Muscle of leg (tissue), 16 donors: ENCODE data around the gene SLC6A12. TPM values are rescaled to one million over a fixed set of nuclear protein-coding genes. Genes with fewer than 3 reads are reported as not detected.
A peak's percentile ranks its signal among the peaks of the same experiment; 100 is the strongest.

Experiments
- DNase-seq: peaks from one replicate; pipeline ENCODE4 v3.0.0; 2013
- H3K27ac ChIP-seq: one replicate; pipeline ENCODE4 v1.5.1; 2013; ENCODE audit warnings: mild to moderate bottlenecking, low read length, control low read depth
- H3K27me3 ChIP-seq: one replicate; pipeline ENCODE4 v1.6.1; 2013; ENCODE audit warnings: low read length; ENCODE audit not compliant: control insufficient read depth, insufficient read depth
- H3K36me3 ChIP-seq: one replicate; pipeline ENCODE4 v1.6.1; 2013; ENCODE audit warnings: low read length; ENCODE audit not compliant: control insufficient read depth, insufficient read depth
- H3K4me1 ChIP-seq: one replicate; pipeline ENCODE4 v1.6.1; 2013; ENCODE audit warnings: low read length; ENCODE audit not compliant: control insufficient read depth, insufficient read depth
- H3K4me3 ChIP-seq: one replicate; pipeline ENCODE4 v1.5.1; 2013; ENCODE audit warnings: low read length, control low read depth
- H3K9me3 ChIP-seq: replicated peaks from 2 replicates; pipeline ENCODE4 v1.6.1; 2013; ENCODE audit warnings: low read depth, low read length; ENCODE audit not compliant: control insufficient read depth
- WGBS: methylation state at CpG from one replicate; pipeline ENCODE4 v1.1.5; 2013; ENCODE audit warnings: missing lambda C conversion rate; ENCODE audit not compliant: insufficient coverage; 5-methylcytosine and 5-hydroxymethylcytosine counted together
- long read RNA-seq, 11 donors: transcript quantifications; one replicate each; lab custom pipeline, GENCODE V29; 2026
- polyA plus RNA-seq, 8 donors: library from polyadenylated mRNA; unstranded; fragments of 120-200 nt; gene quantifications; one replicate each; pipeline versions ENCODE4 v1.2.1 to v1.2.3, GENCODE V29; 2013; ENCODE audit warnings: inconsistent platforms in 1 of 8, low replicate concordance in 1 of 8; ENCODE audit not compliant: insufficient read length in 8 of 8, insufficient read depth in 1 of 8
- total RNA-seq: library from RNA; stranded (reverse); fragments of 120-200 nt; gene quantifications from one replicate; pipeline ENCODE4 v1.2.4, GENCODE V29; 2013

SLC6A12 gene
- total RNA-seq (0.40 TPM), polyA plus RNA-seq (1 to 10 TPM in 3 of 8 donors, under 1 TPM in 5; 0.25 to 1.6 (median 0.41) TPM)
- long read RNA-seq, donor 1: 0 reads
- long read RNA-seq, donor 2: 0 reads
- long read RNA-seq, donor 3: 0 reads
- long read RNA-seq, donor 4: 0 reads
- long read RNA-seq, donor 5: 0 reads
- long read RNA-seq, donor 6: 0 reads
- long read RNA-seq, donor 7: 0 reads
- long read RNA-seq, donor 8: 0 reads
- long read RNA-seq, donor 9: 0 reads
- long read RNA-seq, donor 10: 0 reads
- long read RNA-seq, donor 11: 0 reads

GRCh38 chr12:214003-214741 is at the start of gene SLC6A12:
SLC6A12 (minus strand) TSS chr12:214157; CDS start chr12:209986, 4,171 bp downstream.
- no peak within 1 kb of the TSS for H3K27ac ChIP-seq
- H3K4me1 ChIP-seq: peaks cover 15% of the 10 kb centered on the region
- WGBS: 40% methylated on average over 4 of the region's 14 CpGs
- no peak for DNase-seq
- H3K9me3 ChIP-seq: no peaks in the 10 kb centered on the region
- H3K4me3 ChIP-seq: no peak within 1 kb of the TSS
- peaks cover 28% of the 10 kb centered on the region for H3K27me3 ChIP-seq
- no peaks in the 10 kb centered on the region for H3K36me3 ChIP-seq

GRCh38 chr12:263574-263973 is 49.6 kb upstream of the SLC6A12 start:
- H3K36me3 ChIP-seq: no peaks in the 10 kb centered on the region
- peaks cover 7% of the 10 kb centered on the region for H3K27me3 ChIP-seq
- WGBS: 47% methylated on average over 9 of the region's 9 CpGs

GRCh38 chr12:262817-263216 is 48.9 kb upstream of the SLC6A12 start, which contains the start of gene SLC6A13:
SLC6A13 (minus strand) TSS chr12:262836; CDS start chr12:260052, 2,784 bp downstream.
- Histone ChIP-seq H3K4me3 (no peak within 1 kb of the TSS), H3K4me1 (peaks cover under 1% of the 10 kb centered on the region), H3K9me3 (no peaks in the 10 kb centered on the region), H3K27me3 (peaks cover 12% of the 10 kb centered on the region), H3K36me3 (no peaks in the 10 kb centered on the region), H3K27ac (no peak within 1 kb of the TSS)
- DNase-seq: peak; percentile 39
- no CpG with 5 or more reads among the region's 7 CpGs for whole genome bisulfite sequencing

More at GRCh38 chr12:263574-263973, 49.6 kb upstream of the SLC6A12 start:
- peaks cover 4% of the 10 kb centered on the region for H3K4me1 ChIP-seq
- DNase-seq: no peak
- no peak overlapping the region for H3K4me3 ChIP-seq
- H3K27ac ChIP-seq: no peak overlapping the region
- H3K9me3 ChIP-seq: no peaks in the 10 kb centered on the region

GRCh38 chr12:262113-262512 is 48.2 kb upstream of the SLC6A12 start:
- peaks cover 16% of the 10 kb centered on the region for H3K27me3 ChIP-seq
- no peaks in the 10 kb centered on the region for H3K4me1 ChIP-seq
- no peaks in the 10 kb centered on the region for H3K9me3 ChIP-seq

GRCh38 chr12:257521-258321 is 43.8 kb upstream of the SLC6A12 start:
- H3K36me3 ChIP-seq: no peaks in the 10 kb centered on the region
- H3K4me1 ChIP-seq: no peaks in the 10 kb centered on the region
- H3K27me3 ChIP-seq: peaks cover 16% of the 10 kb centered on the region
- no peak for DNase-seq
- 52% methylated on average over 8 of the region's 14 CpGs for WGBS
- no peak overlapping the region for H3K4me3 ChIP-seq
- H3K27ac ChIP-seq: no peak overlapping the region
- H3K9me3 ChIP-seq: no peaks in the 10 kb centered on the region

More at GRCh38 chr12:262113-262512, 48.2 kb upstream of the SLC6A12 start:
- H3K36me3 ChIP-seq: no peaks in the 10 kb centered on the region
- H3K4me3 ChIP-seq: no peak overlapping the region
- no peak for DNase-seq
- no peak overlapping the region for H3K27ac ChIP-seq

- Histone ChIP-seq H3K36me3 (no peaks in the 10 kb centered on the region), H3K4me3 (no peak overlapping the region), H3K27ac (no peak overlapping the region), H3K9me3 (no peaks in the 10 kb centered on the region), H3K4me1 (no peaks in the 10 kb centered on the region), H3K27me3 (peaks cover 16% of the 10 kb centered on the region)
- no peak for DNase-seq
- WGBS: 80% methylated on average over 1 of the region's 3 CpGs
These were observed 43.0 kb upstream of the SLC6A12 start for GRCh38 chr12:256958-257357.

- no peaks in the 10 kb centered on the region for H3K9me3 ChIP-seq
- H3K36me3 ChIP-seq: no peaks in the 10 kb centered on the region
- WGBS: 93% methylated on average over 2 of the region's 6 CpGs
- no peak overlapping the region for H3K4me3 ChIP-seq
- DNase-seq: no peak
- peaks cover 16% of the 10 kb centered on the region for H3K27me3 ChIP-seq
- no peak overlapping the region for H3K27ac ChIP-seq
- H3K4me1 ChIP-seq: no peaks in the 10 kb centered on the region
These were observed 42.3 kb upstream of the SLC6A12 start for GRCh38 chr12:256225-256624.

- H3K9me3 ChIP-seq: no peaks in the 10 kb centered on the region
- no peaks in the 10 kb centered on the region for H3K4me1 ChIP-seq
- WGBS: 92% methylated on average over 2 of the region's 9 CpGs
- H3K27ac ChIP-seq: no peak overlapping the region
- H3K36me3 ChIP-seq: no peaks in the 10 kb centered on the region
- no peak for DNase-seq
- no peak overlapping the region for H3K4me3 ChIP-seq
- peaks cover 16% of the 10 kb centered on the region for H3K27me3 ChIP-seq
These were observed 41.0 kb upstream of the SLC6A12 start for GRCh38 chr12:254912-255311.

GRCh38 chr12:254039-254438 is 40.1 kb upstream of the SLC6A12 start:
- no peak for DNase-seq
- Histone ChIP-seq H3K27ac (no peak overlapping the region), H3K4me3 (no peak overlapping the region), H3K27me3 (peaks cover 10% of the 10 kb centered on the region), H3K4me1 (no peaks in the 10 kb centered on the region), H3K36me3 (no peaks in the 10 kb centered on the region), H3K9me3 (no peaks in the 10 kb centered on the region)
- 34% methylated on average over 4 of the region's 10 CpGs for WGBS
